ENCODE data around the gene PNPLA5.
"Not testable (repeated sequence)": the region's sequence is repeated elsewhere in the genome, so short reads cannot be mapped to it uniquely, and the experiment has no call there.

DNA sequence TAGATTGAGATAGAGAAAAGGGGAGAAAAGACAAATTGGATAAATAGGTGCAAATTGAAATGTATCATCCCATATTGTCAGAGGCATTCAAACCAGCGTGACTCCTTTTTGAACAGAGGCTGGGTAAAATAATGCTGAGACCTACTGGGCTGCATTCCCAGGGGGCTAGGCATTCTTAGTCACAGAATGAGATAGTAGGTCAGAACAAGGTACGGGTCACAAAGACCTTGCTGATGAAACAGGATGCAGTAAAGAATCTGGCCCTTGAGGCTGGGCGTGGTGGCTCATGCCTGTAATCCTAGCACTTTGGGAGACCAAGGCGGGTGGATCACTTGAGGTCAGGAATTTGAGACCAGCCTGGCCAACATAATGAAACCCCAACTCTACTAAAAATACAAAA, 22.8 kb downstream of the PNPLA5 start:
- TF ChIP-seq, protein P1, sequence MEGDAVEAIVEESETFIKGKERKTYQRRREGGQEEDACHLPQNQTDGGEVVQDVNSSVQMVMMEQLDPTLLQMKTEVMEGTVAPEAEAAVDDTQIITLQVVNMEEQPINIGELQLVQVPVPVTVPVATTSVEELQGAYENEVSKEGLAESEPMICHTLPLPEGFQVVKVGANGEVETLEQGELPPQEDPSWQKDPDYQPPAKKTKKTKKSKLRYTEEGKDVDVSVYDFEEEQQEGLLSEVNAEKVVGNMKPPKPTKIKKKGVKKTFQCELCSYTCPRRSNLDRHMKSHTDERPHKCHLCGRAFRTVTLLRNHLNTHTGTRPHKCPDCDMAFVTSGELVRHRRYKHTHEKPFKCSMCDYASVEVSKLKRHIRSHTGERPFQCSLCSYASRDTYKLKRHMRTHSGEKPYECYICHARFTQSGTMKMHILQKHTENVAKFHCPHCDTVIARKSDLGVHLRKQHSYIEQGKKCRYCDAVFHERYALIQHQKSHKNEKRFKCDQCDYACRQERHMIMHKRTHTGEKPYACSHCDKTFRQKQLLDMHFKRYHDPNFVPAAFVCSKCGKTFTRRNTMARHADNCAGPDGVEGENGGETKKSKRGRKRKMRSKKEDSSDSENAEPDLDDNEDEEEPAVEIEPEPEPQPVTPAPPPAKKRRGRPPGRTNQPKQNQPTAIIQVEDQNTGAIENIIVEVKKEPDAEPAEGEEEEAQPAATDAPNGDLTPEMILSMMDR (IDR thresholded peaks at IDR 0.05) = not testable (repeated sequence)
- not testable (repeated sequence) for TF ChIP-seq POLR2A (IDR thresholded peaks at IDR 0.05)

Data from heart left ventricle (tissue), 13 donors.